NCI-H345 (cell line): ENCODE results near the gene PEX11A.

Experiments
- DNase-seq: peaks from one replicate; lab custom pipeline; 2025; lab: John Stamatoyannopoulos, UW

The PEX11A gene

GRCh38 chr15:89654847-89655805, 35.4 kb downstream of the PEX11A start, which contains the start of gene KIF7:
TSS of gene KIF7 (minus strand) at chr15:89655467. CDS start at chr15:89652930, 2,537 bp downstream.
- peak; percentile 52 for DNase-seq

DNA sequence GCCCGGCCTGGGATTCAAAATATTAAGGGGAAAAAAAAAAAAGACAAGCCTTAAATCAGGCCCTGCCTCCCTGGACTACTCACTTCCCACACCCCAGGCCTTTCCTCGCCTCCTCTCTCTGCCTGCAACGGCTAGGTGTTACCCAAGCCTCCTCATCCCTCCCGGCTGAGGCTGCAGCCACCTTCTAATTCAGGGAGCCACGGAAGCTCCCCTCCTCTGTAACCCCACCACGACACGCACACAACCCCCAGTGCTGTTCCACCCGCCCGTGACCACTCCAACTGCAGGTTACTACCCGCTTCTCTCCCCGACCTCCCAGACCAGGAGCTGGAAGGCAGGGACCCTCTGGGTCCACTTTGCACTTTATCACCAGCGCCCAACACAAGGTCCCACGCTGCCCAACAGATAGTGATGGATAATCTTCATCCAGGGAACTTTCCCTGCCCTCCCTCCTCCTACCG, 36.2 kb downstream of the PEX11A start:
- no peak for DNase-seq

DNA sequence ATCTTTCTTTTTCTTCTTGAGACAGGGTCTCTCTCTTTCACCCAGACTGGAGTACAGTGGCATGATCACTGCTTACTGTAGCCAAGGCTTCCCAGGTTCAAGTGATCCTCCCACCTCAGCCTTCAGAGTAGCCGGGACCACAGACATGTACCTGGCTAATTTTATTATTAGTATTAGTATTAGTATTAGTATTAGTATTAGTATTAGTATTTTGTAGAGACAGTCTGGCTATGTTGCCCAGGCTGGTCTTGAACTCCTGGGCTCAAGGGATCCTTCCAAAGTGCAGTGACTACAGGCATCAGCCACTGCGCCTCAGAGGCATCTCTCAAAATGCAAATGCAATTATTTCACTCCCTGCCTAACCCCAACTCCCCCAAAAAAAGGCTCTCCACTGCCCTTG, 37.0 kb downstream of the PEX11A start:
- DNase-seq: no peak

DNA sequence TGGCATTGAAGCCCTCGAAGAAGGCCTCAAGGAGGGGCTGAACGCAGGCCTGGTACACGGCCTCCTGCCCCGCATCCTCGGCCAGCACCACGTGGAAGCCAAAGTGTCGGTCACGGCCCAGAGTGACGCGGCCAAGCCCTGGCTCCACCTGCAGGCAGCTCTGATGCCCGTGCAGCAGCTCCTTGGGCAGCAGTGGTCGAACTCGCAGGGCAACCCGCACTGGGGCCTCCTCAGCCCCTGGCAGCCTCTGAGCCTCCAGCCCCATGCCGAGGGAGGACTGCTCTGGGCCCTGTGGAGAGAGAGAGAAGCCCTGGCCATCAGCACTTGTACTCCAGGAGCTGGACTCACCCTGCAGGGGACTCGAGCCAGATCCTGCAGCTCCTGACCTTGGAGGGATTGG, 37.9 kb downstream of the PEX11A start:
- no peak for DNase-seq

DNA sequence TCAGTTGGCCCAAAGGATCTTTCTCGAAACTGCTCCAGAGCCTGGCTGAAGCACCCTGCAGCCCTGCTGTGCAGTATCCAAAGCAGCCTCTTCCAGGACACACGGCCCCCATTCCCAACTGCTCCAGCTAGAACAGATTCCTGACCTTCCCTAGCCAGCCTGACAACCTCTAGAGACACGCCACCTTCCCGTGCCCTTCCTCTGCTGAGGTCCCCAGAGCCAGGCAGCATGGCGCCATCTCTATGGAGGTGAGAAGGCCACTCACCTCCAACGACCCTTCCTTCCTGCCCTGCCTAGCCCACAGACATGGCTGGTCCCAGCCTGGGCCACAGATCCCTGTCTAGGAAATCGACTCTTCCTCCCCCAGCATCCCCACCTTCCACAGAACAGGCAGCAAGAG, 38.4 kb downstream of the PEX11A start:
- no peak for DNase-seq

DNA sequence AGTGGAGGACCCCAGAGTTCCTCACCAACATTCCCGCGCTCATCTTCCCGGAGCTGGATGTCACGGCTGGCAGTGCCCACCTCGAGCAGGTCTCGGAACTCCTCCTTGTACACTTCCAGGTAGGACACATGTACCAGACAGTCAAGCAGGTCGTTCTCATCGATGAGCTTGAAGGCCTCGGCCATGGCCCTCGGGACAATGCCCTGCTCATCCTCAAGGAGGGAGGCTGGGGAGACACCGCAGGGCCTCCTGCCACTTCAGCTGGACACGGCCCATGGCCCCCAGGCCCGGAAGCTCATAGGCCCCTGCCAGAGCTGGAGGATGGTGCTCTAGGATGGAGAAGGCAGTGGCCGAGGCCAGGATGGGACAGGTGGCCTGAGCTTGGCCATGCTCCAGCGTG, 40.8 kb downstream of the PEX11A start:
- DNase-seq: no peak

- DNase-seq: no peak
These were observed 41.4 kb downstream of the PEX11A start for GRCh38 chr15:89649013-89649625.

DNA sequence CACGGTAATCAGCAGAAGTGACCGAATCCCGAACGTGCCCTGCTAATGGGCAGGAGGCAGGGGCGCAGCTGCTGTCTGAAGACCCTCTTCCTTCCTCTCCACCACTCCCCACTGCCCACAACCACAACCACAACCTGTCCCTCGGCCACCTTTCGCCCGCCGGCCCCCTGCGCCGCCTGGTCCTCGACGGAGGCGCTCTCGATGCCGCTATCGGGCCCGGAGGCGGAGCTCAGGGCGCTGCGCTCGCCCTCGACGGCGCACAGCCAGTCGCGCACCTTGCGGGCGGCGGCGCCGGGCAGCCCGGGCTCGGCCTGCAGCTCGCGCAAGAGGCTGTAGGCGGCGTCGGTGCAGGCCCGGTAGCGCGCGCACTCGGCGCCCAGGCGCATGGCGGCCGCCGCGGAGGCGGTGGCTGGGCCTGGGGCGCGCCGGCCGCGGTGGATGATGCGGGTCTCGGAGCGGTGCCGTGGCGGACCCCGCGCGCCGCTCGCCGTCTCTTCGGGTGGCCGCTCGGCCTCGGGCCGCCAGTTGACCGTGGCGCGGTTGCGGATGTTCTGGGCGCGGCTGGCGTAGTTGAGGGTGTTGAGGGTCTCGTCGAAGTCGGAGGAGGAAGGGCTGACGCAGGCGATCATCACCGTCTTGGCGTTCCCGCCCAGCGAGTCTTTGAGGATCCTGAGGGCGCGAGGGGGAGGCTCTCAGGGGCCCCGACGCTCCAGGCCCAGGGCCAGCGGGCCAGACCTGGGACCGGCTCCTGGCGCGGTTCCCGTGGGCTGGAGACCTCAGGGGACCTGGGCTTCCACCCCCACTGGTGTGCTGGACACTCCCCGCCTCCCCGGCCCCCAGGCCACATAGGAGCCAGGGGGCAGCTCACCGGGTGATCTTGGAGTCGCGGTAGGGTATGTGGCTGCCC, 42.2 kb downstream of the PEX11A start:
- no peak for DNase-seq

DNA sequence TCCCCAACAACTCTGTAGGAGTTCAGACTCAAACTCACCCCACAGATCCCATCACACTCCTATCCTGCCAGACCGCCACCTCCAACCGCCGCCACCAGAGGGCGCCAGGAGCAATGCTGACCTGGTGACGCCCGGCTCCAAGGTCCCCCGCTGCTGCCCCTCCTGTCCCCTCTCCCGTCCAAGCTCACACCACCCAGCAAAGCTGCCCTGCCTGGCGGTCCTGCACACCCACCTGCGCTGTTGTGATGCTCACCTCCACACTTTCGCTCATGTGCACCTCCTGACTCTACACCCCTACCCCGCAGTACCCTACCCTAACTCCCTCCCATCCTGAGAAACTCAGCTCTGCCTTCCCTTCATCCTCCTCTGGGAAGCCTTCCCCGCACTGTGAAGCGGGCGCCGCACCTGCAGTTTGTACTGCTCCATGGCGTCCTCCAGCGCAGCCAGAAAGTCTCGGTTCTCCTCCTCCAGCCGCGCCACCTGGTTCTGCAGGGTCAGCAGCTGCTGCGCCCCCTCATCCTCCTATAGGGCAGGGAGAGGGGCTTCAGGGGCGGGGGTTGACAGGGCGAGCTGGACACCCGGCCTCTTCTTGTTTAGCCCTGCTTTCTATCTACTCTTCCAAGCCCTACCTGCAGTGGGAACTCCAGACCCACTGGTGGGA, 43.2 kb downstream of the PEX11A start:
- peak; percentile 48 for DNase-seq

DNA sequence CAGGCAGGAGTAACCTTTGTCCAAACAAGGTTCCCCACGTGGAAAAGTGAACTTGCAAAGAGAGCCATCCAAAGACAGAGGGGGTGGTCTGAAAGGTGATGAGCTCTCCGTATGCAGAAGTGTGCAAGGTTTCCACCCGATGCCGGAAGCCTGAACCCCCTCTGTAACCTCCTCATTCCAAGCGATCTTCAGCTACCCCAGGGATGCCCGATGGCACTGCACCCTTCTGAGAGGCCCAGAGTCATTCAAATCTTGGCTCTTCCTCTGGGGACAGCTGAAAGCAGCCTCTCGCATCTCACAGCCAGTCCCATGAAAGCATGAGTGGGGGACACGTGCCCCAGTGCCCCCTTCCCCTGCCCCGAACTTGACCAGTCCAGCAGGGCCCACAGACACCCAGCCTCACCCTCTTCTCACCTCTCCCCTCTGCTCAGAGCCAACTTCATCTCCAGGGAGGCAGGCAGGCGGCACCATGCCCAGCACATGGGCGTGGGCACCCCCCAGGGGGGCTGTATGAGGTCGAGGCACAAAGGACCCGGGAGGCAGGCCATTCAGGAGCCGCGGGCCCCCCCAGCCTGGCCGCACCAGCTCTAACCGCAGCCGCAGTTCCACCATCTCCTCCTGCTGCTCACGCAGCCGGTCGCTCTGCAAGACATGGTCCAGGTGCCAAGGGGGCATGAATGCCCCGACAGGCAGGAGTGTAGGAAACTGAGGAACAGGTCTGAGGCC, 44.0 kb downstream of the PEX11A start:
- no peak for DNase-seq

GRCh38 chr15:89645680-89646079, 44.9 kb downstream of the PEX11A start:
- DNase-seq: no peak

- DNase-seq: no peak
These were observed 48.4 kb downstream of the PEX11A start for GRCh38 chr15:89642106-89642505.

DNA sequence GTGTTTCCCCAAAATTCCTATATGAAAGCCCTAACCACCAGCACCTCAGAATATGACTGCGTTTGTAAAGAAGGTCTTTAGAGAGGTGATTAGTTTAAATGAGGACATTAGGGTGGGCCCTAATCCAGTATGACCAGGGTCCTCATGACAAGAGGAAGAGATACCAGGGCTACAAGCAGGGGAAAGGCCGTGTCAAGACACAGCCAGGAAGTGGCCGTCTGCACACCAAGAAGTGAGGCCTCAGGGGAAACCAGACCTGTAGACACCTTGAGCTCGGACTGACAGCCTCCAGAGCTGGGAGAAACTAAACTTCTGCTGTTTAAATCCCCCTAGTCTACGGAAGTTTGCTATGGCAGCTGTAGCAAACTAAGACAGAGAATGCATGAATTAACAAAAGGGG, 49.5 kb downstream of the PEX11A start:
- DNase-seq: no peak

DNA sequence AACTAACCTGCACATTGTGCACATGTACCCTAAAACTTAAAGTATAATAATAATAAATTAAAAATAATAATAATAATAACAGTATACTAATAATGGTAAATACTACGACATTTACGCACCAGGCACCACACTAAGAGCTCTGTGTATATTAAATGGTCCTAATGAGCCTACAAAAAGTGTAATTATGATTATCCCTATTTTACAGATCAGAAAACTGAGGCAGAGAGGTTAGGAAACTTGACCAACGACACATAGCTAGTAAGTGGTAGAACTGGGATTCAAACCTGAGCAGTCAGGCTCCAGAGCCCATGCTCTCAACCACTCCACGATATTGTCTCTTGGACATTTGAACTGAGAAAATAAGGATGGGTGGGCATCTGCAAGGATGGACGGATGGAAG, 50.3 kb downstream of the PEX11A start:
- no peak for DNase-seq

DNA sequence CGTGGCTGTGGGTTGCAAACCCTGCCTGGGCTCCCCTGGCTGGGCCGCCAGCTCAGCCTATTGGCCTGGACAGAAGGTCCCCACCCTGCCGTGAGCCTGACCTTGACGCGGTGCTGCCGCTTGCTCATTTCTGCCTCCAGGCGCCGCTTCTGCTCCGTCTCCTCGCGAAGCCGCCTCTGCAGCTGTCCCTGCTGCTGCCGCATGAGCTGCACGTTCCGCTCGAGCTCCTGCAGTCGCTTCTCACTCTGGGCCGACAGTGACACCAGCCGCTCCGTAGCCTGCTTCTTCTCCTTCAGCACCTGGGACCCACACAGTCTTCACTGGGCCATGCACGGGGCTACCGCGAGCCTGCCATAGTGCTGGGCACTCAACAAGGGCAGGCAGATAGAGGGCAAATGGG, 57.0 kb downstream of the PEX11A start:
- no peak for DNase-seq

GRCh38 chr15:89632563-89633430, 57.8 kb downstream of the PEX11A start:
- no peak for DNase-seq

DNA sequence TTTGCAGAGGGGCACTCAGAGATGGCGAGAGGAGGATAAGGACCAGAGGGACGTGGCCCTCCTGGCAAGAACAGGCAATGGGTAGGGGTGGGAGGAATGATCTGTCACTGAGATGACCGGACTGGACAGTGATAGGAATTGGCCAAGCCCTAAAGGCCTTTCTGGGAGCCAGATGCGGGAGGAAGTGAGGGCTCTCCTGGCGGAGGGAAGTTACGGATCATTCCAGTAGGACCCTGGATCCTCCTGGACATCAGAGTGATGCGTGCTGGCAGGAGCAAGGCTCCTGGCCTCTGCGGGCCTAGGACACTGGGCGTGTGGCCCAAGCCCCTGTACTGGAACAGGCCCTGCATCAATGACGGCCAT, 58.7 kb downstream of the PEX11A start:
- DNase-seq: no peak
